Measurements from ENCODE around the gene MPHOSPH6. TPM values are rescaled to one million over a fixed set of nuclear protein-coding genes. Genes with fewer than 3 reads are reported as not detected.
A peak's percentile ranks its signal among the peaks of the same experiment; 100 is the strongest.
"Not testable (repeated sequence)": the region's sequence is repeated elsewhere in the genome, so short reads cannot be mapped to it uniquely, and the experiment has no call there.

The MPHOSPH6 gene
- polyA plus RNA-seq (2014; cell fraction: cytosol; rRNA removed) = 59.4 and 63.4 TPM in 2 replicates
- 88.4 and 92.2 TPM in 2 replicates for polyA plus RNA-seq (2014; cell fraction: nucleus; rRNA removed)

GRCh38 chr16:82169861-82170845 is at the start of gene MPHOSPH6:
TSS of gene MPHOSPH6 (minus strand) at chr16:82170224. CDS start at chr16:82170175, 49 bp downstream.
- peak; percentile 90 for DNase-seq (ENCODE audit: low spot score)

DNA sequence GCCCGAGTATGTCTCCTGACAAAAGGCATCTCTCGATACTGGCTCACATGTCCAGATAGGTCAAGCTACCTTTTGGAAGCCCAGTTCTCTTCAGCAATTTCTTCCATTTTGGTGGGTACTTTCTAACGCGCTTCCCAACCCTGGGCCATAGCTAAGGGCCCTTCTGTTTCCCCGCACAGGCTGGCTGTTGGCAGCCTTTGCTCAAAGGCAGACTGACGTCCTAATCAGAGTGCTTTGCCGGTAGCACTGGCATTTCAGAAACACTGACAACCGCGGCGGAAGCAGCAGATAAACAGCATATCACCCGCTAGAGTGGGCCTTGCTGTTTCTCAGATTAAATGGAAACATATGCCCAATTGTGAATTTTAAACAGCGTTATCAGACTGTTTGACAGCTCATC is 49.3 kb upstream of the MPHOSPH6 start:
- no peak for DNase-seq (ENCODE audit: low spot score)

- not testable (repeated sequence) for DNase-seq (ENCODE audit: low spot score)
Observed at GRCh38 chr16:82209314-82209713, 39.3 kb upstream of the MPHOSPH6 start.

- DNase-seq (ENCODE audit: low spot score) = no peak
Observed at GRCh38 chr16:82203198-82203597, 33.2 kb upstream of the MPHOSPH6 start.

- DNase-seq (ENCODE audit: low spot score) = no peak
Observed at GRCh38 chr16:82201926-82202325, 31.9 kb upstream of the MPHOSPH6 start.

DNA sequence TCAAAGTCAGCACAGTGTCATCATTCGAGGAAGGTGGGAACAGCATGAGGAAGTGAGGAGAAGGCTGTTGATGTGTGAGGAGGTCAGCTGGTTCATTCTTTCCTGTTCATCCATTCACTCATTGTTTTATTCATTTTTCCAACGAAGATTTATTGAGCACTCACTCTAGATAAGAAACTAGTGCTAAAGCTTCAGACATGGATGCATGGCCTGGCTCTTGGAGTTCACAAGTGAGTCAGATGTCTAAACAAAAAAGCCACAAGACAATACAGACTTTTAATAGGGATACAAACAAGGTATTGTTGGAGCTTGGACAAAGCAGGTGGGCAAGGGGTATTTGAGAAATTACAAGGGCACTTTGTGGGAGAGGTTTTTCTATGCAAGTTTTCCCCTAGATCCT is 31.3 kb upstream of the MPHOSPH6 start:
- DNase-seq (ENCODE audit: low spot score) = no peak

DNA sequence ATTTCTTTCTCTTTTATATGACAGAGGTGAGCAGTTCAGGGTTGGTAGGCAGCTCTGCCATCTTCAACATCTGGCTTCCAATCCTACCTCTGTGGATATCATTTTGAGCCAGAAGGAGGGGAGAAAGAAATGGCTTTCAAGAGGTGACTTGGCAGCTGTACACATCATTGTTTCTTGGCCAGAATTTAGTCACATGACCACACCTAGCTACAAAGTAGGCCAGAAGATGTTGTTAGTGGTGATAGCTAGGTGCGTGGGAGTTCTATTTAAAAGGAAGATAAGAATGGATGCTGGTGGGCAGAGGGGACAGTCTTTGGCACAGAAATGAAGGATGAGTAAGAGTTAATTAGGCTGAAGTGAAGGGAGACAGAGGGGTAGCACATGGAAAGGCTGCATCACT is 29.2 kb upstream of the MPHOSPH6 start:
- DNase-seq (ENCODE audit: low spot score) = no peak

DNA sequence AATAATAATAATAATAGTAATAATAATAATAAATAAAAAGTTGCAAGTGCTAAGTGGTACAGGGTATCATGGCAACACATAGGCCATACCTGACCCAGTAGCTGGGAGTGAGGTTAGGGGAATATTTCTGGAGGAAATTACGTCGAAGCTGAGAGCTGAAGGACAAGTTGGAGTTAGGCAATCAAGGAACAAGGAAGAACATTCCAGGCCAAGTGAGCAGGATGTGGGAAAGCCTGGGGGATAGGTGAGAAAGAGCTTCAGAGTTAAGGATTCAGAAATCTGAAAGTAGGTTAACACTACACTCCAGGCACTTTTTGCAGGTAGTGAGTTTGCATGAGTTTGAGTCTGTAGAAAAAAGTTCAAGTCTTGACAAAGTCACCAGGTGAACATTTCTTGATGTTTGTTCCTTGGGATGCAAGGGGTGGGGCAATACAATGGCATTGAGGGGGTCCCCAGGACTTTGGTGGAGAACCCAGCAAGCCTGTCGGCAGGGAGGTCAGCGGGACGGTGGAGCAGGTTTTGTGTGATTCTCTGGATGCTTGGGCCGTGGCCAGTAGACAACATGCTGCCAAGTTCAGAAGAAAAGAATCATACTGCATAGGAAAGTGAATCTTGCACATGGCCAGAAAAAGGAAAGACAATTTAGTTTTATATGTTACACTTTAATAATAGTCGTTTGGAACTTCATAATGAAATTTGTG is 27.7 kb upstream of the MPHOSPH6 start:
- DNase-seq (ENCODE audit: low spot score) = no peak

GRCh38 chr16:82195917-82196494 is 26.0 kb upstream of the MPHOSPH6 start:
- no peak for DNase-seq (ENCODE audit: low spot score)

DNA sequence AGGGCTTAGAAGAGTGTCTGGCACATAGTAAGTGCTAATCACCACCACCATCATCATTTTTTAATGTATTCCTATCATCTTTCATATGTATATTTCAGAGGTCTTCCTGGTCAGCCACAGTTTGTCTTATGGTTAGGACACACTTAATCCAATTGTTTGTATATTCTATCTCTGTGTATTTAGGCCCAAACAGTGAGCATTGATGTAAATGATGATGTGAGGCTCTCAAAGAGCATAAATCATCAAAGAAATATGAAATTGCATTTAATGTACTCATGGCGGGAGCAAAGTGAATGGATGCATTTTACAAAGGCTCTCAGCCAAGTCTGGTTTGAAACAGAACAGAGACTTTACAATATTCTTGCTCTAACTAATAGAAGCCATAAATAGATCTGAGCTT is 24.1 kb upstream of the MPHOSPH6 start:
- DNase-seq (ENCODE audit: low spot score) = no peak

GRCh38 chr16:82192665-82193064 is 22.6 kb upstream of the MPHOSPH6 start:
- no peak for DNase-seq (ENCODE audit: low spot score)

- DNase-seq (ENCODE audit: low spot score) = no peak
Observed at GRCh38 chr16:82190386-82190785, 20.4 kb upstream of the MPHOSPH6 start.

- no peak for DNase-seq (ENCODE audit: low spot score)
Observed at GRCh38 chr16:82187829-82188228, 17.8 kb upstream of the MPHOSPH6 start.

GRCh38 chr16:82185012-82185411 is 15.0 kb upstream of the MPHOSPH6 start:
- DNase-seq (ENCODE audit: low spot score) = no peak

DNA sequence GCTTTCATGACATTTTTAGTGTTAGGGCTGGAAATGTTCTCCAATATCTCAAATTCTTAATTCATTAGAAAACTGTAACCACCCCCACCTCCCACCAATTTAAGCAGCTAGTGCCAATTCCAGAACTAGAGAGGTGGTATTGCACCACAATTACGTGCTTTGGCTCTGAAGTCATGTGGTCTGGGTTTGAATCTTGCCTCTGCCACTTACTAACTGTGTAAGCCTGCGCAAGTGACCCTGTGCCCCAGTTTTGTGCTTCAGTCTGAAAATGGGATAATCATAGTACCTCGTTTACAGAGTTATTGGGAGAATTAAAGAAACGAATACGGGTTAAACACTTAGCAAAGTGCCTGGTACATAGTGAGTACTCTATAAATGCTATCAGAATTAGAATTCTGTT is 14.2 kb upstream of the MPHOSPH6 start:
- DNase-seq (ENCODE audit: low spot score) = no peak

DNA sequence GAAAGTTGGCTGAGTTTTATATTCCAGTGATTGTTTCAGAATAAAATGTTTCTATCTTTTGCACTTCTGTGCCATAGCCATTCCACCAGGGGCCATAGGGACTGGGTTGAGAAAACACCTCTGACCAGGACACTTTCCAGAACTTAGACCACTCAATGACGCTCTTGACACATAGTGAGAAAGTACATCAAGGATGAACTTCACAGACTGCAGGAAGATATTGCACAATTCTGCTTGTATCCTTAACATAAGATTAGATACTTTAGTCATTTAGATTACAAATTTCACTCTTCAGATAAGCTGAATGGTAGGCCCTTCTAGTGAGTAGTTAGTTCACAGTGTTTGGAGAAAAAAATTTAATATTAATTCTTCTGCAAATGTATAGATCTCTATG is 13.0 kb upstream of the MPHOSPH6 start:
- DNase-seq (ENCODE audit: low spot score) = no peak

- DNase-seq (ENCODE audit: low spot score) = no peak
Observed at GRCh38 chr16:82182266-82183003, 12.4 kb upstream of the MPHOSPH6 start.

GRCh38 chr16:82181461-82182185 is 11.6 kb upstream of the MPHOSPH6 start:
- DNase-seq (ENCODE audit: low spot score) = no peak

DNA sequence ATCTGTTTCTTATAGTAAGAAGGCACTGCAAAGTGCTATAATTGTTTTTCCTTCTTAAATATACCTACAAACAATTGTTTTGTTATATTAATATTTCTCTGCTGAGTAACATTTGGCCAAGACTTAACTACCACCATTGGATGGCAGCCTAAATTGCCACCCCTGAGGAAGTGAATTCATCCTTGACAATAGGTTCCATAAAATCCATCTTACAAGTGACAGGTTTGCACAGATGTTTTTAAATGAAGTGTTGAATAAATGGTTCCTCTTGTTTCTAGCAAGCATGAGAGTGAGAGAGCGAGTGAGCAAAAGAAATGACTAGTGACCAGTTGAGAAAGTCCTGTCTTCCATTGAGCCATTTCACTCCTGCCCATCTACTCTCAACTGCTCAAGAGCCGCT is 8.3 kb upstream of the MPHOSPH6 start:
- DNase-seq (ENCODE audit: low spot score) = no peak

- DNase-seq (ENCODE audit: low spot score) = no peak
Observed at GRCh38 chr16:82177555-82177954, 7.5 kb upstream of the MPHOSPH6 start.

- DNase-seq (ENCODE audit: low spot score) = no peak
Observed at GRCh38 chr16:82176204-82176603, 6.2 kb upstream of the MPHOSPH6 start.

Measured in SK-N-DZ (cell line).